IMR-90 (cell line): ENCODE measurements around the gene PCMTD2.

ENCODE experiments used
- CEBPB ChIP-seq: IDR thresholded peaks from 2 replicates; pipeline ENCODE4 v1.6.1; 2012; ENCODE audit warnings: low read depth, low read length, improper control_type of control experiment
- FOS ChIP-seq: fragments of 150-350 bp; IDR thresholded peaks from 2 replicates; pipeline ENCODE4 v1.6.1; 2016; ENCODE audit warnings: low read depth, low read length
- POLR2A ChIP-seq: IDR thresholded peaks from 2 replicates; pipeline ENCODE4 v1.6.1; 2012; ENCODE audit warnings: mild to moderate bottlenecking, low read depth, low read length
- RFX5 ChIP-seq: IDR thresholded peaks from 2 replicates; pipeline ENCODE4 v1.8.0; 2012; ENCODE audit warnings: low read depth, mild to moderate bottlenecking, low read length, moderate library complexity
- TF ChIP-seq, protein P1 (sequence below): conservative IDR thresholded peaks from 2 replicates; pipeline ENCODE4 v1.5.1; 2012; ENCODE audit warnings: mild to moderate bottlenecking, low read depth, low read length, improper control_type of control experiment

DNA sequence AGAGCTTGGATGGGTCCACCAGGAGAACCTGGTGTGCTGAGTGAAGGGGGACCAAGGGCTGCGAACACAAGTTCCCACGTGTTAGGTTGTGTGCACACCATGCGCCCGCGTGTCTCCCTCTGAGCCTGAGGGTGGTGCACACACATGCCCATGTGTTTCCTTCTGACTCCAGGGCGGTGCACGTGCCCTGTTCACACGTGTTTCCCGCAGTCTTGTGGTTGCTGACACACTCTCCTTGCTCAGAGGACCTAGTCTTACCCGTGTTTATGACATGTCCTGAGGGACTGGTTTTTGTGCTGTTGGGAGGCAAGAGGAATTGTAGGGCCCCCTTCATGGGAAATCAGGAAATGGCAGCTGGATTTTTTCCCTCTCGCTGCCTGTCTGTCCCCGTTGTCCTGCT, 36.3 kb upstream of the PCMTD2 start:
- TF ChIP-seq, protein P1, sequence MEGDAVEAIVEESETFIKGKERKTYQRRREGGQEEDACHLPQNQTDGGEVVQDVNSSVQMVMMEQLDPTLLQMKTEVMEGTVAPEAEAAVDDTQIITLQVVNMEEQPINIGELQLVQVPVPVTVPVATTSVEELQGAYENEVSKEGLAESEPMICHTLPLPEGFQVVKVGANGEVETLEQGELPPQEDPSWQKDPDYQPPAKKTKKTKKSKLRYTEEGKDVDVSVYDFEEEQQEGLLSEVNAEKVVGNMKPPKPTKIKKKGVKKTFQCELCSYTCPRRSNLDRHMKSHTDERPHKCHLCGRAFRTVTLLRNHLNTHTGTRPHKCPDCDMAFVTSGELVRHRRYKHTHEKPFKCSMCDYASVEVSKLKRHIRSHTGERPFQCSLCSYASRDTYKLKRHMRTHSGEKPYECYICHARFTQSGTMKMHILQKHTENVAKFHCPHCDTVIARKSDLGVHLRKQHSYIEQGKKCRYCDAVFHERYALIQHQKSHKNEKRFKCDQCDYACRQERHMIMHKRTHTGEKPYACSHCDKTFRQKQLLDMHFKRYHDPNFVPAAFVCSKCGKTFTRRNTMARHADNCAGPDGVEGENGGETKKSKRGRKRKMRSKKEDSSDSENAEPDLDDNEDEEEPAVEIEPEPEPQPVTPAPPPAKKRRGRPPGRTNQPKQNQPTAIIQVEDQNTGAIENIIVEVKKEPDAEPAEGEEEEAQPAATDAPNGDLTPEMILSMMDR = no peak
- TF ChIP-seq POLR2A (no peak), FOS (no peak), CEBPB (no peak), RFX5 (no peak)
